HG02610 (cell line): ENCODE data around the gene DLGAP4.
"Not testable (repeated sequence)": the region's sequence is repeated elsewhere in the genome, so short reads cannot be mapped to it uniquely, and the experiment has no call there.

ENCODE experiments used
- ATAC-seq: cut with Tn5 transposase; IDR thresholded peaks from one replicate; pipeline ENCODE4 v1.9.1; 2021; ENCODE audit warnings: mild to moderate bottlenecking, moderate library complexity; ENCODE audit not compliant: unreplicated experiment

DLGAP4 gene

DNA sequence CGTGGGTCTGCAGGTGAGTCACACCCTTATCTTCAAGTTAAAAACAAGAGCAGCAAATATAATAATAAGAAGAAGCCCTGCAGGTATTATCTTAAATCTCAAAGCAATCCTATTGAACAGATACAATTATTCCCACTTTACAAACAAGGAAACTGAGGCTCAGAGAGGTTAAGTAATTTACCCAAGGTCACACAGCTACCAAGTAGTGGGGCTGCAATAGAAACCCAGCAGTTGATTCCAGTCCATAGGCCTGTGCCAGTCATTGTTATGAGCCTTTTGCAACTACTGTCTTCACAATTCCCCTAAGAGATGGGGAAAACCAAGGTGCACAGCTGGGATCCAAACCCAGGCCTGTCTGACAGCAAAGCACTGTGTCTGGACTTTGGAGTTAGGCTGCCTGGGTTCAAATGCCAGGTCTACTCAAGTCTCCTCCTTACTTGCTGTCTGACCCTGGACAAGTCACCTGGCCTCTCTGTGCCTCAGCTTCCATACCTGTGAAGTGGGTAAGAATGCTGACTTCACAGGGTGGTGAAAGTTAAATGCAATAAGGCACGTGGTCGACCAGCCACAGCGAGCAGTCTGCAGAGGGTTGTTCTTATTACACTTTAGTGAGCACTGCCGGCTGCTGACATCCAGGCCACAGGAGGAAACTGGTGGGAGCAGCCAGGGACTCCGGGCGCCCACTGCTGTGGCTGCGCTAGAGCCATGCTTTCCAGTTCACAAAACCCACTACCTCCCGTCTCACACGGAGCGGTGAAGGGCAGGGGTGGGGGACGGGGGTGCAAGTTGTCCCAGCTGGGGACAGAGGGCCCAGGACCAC is 241.3 kb downstream of the DLGAP4 start:
- no peak for ATAC-seq

DNA sequence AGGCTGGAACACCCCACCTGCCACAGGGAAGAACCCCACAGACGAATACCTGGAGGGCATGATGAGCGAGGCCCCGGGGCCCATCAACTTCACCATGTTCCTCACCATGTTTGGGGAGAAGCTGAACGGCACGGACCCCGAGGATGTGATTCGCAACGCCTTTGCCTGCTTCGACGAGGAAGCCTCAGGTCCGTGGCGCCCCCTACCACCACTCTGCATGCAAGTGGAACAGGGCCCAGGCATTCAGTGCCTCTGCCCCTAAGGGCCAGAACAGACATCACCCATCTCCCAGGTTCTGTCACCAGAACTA is 241.8 kb downstream of the DLGAP4 start:
- ATAC-seq = no peak

DNA sequence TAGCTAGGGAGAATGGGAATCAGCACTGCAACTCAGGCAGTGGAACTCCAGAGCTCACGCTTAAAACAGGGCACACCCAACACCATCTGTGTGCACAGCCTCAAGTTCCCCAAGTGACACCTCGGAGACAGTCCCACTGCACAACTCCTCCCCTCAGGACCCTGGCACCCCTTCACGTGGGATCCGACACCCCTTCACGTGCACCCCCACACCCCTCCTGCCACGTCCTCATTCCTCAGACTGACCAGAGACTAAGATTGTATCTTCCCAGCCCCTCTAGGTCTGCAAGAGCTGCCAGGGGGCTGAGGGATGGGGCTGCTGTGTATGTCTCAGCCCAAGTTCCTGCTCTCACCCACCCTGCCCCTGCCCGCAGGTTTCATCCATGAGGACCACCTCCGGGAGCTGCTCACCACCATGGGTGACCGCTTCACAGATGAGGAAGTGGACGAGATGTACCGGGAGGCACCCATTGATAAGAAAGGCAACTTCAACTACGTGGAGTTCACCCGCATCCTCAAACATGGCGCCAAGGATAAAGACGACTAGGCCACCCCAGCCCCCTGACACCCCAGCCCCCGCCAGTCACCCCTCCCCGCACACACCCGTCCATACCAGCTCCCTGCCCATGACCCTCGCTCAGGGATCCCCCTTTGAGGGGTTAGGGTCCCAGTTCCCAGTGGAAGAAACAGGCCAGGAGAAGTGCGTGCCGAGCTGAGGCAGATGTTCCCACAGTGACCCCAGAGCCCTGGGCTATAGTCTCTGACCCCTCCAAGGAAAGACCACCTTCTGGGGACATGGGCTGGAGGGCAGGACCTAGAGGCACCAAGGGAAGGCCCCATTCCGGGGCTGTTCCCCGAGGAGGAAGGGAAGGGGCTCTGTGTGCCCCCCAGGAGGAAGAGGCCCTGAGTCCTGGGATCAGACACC is 242.8 kb downstream of the DLGAP4 start:
- no peak for ATAC-seq

DNA sequence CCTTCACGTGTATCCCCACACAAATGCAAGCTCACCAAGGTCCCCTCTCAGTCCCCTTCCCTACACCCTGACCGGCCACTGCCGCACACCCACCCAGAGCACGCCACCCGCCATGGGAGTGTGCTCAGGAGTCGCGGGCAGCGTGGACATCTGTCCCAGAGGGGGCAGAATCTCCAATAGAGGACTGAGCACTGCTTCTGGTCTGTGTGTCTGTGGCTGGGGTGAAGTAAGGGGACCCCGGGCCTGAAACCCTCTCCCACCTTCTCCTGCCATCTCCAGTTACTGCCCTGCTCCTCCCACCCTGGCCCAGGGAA is 243.4 kb downstream of the DLGAP4 start:
- ATAC-seq = no peak

DNA sequence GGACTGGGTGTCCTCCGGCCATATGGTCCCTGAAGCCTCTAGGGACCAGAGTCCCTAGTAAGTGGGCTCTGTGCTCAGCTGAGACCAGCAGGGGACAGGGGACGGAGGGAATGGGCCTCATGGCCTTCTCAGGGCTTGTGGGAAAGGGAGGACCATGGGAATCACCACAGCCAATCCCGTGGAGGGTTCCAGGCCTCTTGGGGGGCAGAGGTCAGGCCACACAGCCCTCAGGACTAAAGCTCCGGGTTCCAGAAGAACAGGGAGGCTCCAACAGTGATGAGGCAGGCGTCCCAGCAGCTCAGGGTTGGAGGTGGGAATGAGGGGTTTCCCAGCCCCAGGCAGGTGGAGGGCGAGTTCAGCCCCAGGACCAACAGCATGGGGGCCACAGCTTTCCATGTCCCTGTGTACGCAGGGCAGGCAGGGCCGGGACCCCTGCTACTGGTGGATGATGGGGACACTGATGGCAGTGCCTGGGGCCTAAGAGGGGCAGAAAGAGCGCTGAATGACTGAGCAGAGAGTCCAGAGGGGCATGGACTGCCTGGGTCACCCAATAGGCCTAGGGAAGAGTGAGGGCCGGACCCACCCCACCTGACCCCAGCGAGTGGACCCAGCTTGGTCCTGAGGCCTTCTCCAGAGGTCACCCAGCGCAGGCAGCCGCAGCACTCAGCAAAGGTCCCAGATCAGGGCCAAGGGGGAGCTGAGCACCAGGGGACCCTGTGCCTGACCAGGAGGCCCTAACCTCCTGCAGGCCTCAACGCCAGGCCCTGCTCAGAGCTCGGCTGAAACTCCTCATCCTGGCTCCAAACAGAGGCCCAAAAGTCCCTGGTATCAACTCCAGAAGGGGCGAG is 244.0 kb downstream of the DLGAP4 start:
- ATAC-seq = no peak

DNA sequence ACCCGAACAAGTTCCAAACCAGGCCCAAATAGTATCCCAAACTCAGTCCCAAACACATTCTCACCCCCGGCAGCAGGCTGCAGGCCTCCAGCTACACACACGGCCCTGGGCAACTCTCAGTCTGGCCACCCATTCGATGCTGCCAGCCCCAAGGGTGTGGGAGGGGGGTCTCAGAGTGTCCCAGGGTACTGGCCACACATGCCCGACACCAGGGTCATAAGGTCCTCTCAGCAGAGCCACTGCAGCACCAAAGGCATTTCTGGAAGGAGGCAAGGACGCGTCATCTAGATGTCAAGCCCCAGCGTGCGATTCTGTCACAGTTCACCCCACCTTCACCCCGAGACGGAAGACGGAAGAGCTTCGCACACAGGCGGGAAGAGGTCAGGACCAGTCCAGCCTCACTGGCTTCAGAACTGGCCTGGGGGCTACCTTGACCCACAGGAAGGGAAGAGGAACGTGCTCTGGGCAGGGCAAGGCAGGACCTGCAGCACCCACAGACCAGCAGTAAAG is 244.7 kb downstream of the DLGAP4 start:
- ATAC-seq = no peak

DNA sequence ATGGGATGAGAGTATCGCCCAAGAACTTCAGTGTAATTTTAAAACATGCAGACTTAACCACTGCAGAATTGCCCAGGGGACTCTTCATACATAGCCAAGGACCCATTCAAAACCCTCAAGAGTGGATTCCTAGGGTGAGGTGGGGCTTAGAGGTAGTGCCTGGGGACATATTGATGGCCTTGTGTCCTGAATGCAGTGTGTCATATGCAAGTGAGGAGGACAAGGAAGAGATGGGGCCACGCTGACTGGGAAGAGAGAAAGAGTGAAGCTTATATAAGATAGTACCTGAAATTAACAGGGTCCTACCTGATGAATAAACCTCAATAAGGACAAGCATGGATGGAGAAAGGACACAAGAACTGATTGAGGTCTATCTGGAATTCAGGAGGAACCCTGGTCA is 249.1 kb downstream of the DLGAP4 start:
- no peak for ATAC-seq

DNA sequence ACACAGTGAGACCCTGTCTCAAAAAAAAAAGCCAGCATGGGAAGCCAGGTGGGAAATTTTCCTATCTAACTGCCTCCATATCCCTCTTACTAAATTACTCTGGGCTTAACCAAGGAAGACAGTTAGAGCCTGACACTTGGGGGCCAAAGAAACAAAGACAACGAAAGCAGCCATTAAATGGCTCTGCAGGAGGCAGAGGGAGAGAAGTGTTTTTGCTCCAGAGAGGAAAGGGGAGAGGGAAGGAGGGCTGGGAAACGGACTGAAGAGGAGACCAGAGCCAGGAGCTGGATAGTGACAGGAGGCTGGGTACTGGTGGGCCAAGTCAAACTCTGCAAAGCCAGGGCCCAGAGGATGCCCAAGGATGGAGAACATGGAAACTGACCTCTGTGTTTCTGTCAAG is 256.6 kb downstream of the DLGAP4 start:
- ATAC-seq = no peak

DNA sequence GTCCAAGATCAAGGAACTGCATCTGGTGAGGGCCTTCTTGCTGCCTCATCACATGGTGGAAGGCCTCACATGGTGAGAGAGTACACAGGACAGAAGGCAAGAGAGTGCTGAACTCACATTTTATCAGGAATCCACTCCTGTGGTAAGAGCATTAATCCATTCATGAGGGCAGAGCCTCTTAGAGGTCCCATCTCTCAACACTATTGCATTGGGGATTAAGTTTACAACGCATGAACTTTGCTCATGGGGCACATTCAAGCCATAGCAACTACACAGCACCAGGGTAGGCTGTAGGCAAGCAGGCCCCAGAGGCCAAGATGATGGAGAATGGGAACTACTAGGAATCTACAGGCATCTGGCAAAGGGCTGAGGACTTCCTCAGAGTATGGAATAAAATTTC is 257.2 kb downstream of the DLGAP4 start:
- no peak for ATAC-seq

DNA sequence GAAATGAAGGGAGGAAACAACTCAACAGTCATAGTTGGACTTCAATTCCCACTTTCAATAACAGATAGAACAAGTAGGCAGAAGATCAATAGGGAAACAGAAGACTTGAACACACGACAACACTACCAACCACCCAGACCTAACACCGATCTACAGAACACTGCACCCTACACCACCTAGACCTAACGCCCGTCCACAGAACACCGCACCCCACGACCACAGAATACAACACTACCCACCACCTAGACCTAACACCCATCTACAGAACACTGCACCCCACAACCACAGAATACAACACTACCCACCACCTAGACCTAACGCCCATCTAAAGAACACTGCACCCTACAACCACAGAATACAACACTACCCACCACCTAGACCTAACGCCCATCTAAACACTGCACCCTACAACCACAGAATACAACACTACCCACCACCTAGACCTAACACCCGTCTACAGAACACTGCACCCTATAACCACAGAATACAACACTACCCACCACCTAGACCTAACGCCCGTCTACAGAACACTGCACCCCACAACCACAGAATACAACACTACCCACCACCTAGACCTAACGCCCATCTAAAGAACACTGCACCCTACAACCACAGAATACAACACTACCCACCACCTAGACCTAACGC is 258.1 kb downstream of the DLGAP4 start:
- not testable (repeated sequence) for ATAC-seq

DNA sequence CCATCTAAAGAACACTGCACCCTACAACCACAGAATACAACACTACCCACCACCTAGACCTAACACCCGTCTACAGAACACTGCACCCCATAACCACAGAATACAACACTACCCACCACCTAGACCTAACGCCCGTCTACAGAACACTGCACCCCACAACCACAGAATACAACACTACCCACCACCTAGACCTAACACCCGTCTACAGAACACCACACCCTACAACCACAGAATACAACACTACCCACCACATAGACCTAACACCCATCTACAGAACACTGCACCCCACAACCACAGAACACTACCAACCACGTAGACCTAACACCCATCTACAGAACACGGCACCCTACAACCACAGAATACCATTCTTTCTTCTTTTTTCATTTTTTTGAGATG is 258.6 kb downstream of the DLGAP4 start:
- ATAC-seq = not testable (repeated sequence)

DNA sequence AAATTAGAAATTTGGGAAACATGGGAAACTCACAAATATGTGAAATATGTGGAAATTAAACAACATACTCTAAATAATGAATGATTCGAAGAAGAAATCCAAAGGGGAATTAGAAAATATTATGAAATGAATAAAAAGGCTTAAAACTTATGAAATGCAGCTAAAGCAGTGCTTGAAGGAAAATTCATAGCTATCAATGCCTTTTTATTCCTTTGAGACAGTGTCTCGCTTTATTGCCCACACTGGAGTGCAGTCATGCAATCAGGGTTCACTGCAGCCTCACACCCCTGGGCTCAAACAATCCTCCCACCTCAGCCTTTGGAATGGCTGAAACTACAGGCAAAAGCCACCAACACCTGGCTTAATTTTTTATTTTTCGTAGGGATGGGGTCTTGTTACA is 259.4 kb downstream of the DLGAP4 start:
- ATAC-seq = no peak

DNA sequence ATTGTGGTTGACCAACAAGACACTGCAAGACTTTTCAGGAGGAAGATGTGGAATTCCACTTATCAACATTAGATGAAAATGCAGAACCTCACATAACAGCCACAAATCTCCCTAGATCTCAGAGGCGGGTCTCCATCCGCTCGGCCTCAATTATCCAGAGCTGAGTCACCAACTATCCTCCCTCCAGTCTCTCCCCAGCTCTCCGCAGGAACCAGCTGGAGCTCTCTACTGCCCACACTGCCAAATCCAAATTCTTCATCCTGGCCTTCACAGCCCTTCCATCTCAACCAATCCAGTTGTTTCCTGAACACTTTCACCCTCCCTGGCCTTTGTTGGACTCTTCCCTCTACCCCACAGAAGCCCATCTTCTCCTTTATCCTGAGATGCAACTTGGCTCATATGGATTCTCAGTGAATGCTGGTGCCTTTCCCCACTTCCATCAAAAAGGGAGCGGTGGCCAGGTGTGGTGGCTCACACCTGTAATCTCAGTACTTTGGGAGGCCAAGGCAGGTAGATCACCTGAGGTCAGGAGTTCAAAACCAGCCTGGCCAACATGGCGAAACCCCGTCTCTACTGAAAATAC is 263.8 kb downstream of the DLGAP4 start:
- ATAC-seq = no peak

DNA sequence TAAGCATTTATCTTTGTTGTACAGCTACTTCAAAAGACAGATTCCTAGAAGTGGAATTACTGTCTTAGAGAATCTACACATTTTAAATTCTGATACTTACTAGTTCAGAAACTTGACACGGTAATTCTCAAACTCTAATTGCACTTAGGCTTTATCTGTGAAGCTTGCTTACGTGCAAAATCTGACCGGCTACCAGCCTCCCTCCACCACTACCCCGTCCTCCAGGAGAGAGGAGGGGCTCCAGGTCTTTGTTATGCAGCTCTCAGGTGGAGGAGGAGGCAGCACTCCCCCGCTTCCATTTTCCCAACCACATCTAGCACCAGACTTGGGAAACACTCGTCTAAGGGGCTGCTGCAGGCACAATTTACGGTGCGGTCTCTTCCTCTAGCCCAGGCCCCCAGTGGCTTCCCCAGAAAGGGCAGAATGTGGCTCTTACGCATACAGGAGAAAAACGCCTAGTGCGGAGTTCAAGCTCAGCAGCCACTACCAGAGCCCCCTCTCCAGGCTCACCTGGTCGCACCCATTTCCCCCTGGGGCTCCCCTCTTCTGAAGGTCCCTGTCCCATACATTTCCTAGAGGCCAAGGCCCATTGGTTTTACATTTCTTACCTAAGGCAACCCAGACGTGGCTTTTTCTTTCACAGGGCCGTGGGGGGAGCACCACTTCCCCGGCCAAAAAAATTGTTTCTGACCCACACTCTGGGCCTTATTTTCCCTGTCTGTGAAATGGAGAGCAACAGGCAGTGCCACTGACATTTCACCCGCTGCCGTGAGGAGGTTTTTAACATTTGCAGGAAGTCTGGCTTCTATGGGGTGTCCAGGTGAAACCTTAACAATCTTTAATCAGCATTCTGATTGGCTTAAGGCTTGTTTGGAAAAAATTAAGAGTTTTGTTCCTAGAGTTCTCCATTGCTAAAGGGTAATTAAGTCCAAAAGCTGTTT is 265.7 kb downstream of the DLGAP4 start:
- no peak for ATAC-seq

DNA sequence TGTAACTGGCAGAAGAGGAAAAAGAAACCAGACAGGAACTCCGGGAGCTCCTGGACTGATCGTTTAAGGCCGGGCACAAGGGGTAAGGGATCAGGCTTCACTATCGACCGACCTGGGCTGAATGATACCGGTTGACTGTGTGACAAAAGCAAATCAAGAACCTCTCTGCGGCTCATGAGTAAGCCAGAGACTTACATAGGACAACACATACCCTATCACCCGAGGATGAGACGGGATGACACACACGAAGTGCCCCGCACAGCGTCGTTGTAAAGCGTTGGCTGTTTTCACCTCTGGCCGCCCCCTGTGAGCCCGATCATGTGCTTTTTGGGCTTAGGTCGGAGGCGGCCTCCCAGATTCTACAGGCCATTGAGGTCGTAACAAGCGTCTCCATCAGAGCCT is 266.6 kb downstream of the DLGAP4 start:
- peak; percentile 17 for ATAC-seq

DNA sequence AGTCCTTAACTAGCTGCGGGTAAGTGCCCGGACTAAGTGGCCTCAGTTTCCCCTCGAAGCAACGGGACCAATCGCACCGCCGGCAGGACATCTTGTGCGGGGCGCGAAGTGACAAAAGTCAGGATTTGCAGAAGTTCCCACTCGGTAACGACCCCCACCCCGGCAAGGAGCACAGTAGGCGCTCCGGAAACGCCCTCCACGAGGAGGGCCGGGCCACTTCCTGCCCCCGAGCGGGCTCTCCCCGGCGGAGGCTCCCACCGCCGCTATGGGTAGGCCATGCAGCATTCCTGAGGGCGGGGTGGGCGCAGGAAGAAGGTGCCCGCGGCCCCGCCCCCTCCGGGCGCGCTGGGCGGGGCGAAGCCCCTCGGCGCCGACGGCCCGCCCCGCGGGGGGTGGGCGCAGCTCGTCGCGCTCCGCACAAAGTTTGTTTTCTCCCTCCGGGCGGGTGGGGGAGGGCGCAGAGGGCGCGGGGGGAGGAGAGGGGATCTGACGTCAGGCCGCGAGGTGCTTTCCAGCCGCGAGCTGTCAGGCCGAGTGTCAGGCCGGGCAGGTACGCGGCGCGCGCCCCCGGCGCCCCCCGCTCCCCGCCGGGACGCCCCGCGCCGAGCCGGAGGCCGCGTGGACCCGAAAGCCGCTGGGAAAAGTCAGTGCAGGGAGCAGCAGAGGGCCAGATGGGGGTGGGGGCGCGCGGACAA is 267.1 kb downstream of the DLGAP4 start, which contains the start of gene TGIF2:
TSS of gene TGIF2 (plus strand) at position 495 of the 695 bp plus-strand sequence. CDS start 5,178 bp downstream, outside the sequence.
- ATAC-seq = peak; percentile 66

DNA sequence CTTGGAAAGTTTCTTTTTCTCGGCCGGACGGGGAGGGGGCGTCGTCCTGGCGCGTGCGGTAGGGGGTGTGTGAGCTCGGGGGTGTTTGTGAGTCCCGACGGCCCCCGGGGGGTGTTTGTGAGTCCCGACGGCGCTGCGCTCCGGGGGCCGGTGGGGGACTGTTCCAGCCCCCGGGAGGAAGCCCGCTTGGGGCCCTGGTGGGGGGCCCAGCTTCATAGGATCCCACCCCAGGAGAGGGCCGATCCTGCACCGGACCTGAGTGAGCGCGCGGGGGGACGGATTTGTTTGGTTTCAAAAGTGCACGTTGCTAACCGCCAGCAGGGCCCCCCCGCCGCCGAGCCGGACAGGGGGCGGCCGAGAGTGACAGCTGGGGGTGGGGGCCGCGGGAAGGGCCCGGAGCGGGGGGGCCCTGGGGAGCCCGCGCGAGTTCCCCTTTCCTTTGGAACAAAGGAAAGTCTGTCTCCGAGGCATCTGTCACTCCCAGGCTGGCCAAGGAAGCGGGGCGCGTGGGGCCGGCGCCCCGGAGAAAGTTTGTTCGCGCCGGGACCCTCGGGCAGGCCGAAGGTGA is 267.7 kb downstream of the DLGAP4 start:
- ATAC-seq = no peak
